ENCODE measurements around the gene C19orf81. TPM values are rescaled to one million over a fixed set of nuclear protein-coding genes. Genes with fewer than 3 reads are reported as not detected.
"Not testable (repeated sequence)": the region's sequence is repeated elsewhere in the genome, so short reads cannot be mapped to it uniquely, and the experiment has no call there.

The C19orf81 gene
- not detected for total RNA-seq

GRCh38 chr19:50649433-50650391, at the start of gene C19orf81:
C19orf81 (plus strand) TSS chr19:50649445; CDS start chr19:50649445, 0 bp downstream.
- H3K27ac Mint-ChIP-seq, result no peak within 1 kb of the TSS
- ATAC-seq (replicated peaks), result no peak
- peaks cover 3% of the 10 kb centered on the region for H3K9me3 Mint-ChIP-seq
- H3K4me3 Mint-ChIP-seq, result no peak within 1 kb of the TSS
- no peaks in the 10 kb centered on the region for H3K4me1 Mint-ChIP-seq
- H3K36me3 Mint-ChIP-seq (ENCODE audit: low read depth), result no peaks in the 10 kb centered on the region
- peaks cover 36% of the 10 kb centered on the region for H3K27me3 Mint-ChIP-seq

GRCh38 chr19:50601407-50602088, 47.7 kb upstream of the C19orf81 start:
- Mint-ChIP-seq H3K9me3 (no peaks in the 10 kb centered on the region), H3K36me3 (ENCODE audit: low read depth) (no peaks in the 10 kb centered on the region), H3K4me3 (no peak overlapping the region), H3K27ac (no peak overlapping the region), H3K4me1 (no peaks in the 10 kb centered on the region), H3K27me3 (peaks cover 38% of the 10 kb centered on the region)
- ATAC-seq (replicated peaks), result no peak

GRCh38 chr19:50602089-50602422, 47.2 kb upstream of the C19orf81 start:
- Mint-ChIP-seq H3K4me3 (no peak overlapping the region), H3K9me3 (no peaks in the 10 kb centered on the region), H3K4me1 (no peaks in the 10 kb centered on the region), H3K36me3 (ENCODE audit: low read depth) (no peaks in the 10 kb centered on the region), H3K27me3 (peaks cover 39% of the 10 kb centered on the region), H3K27ac (no peak overlapping the region)
- ATAC-seq (replicated peaks), result no peak

GRCh38 chr19:50602496-50602895, 46.7 kb upstream of the C19orf81 start:
- Mint-ChIP-seq H3K9me3 (peaks cover 3% of the 10 kb centered on the region), H3K27ac (no peak overlapping the region), H3K4me3 (no peak overlapping the region), H3K27me3 (peaks cover 44% of the 10 kb centered on the region), H3K4me1 (peaks cover 4% of the 10 kb centered on the region), H3K36me3 (ENCODE audit: low read depth) (no peaks in the 10 kb centered on the region)
- no peak for ATAC-seq (replicated peaks)

- Mint-ChIP-seq H3K9me3 (peaks cover 3% of the 10 kb centered on the region), H3K27me3 (peaks cover 46% of the 10 kb centered on the region), H3K27ac (no peak overlapping the region), H3K4me1 (peaks cover 4% of the 10 kb centered on the region), H3K36me3 (ENCODE audit: low read depth) (no peaks in the 10 kb centered on the region), H3K4me3 (no peak overlapping the region)
- no peak for ATAC-seq (replicated peaks)
These were observed 46.3 kb upstream of the C19orf81 start for GRCh38 chr19:50602935-50603334.

- H3K9me3 Mint-ChIP-seq; H3K4me3 Mint-ChIP-seq; H3K27ac Mint-ChIP-seq; H3K36me3 Mint-ChIP-seq (ENCODE audit: low read depth); H3K4me1 Mint-ChIP-seq: not testable (repeated sequence)
- H3K27me3 Mint-ChIP-seq, result peaks cover 44% of the 10 kb centered on the region
- peak; percentile 44 for ATAC-seq (replicated peaks)
These were observed 44.8 kb upstream of the C19orf81 start for GRCh38 chr19:50604264-50605073.

GRCh38 chr19:50606059-50606836, 43.0 kb upstream of the C19orf81 start:
- peak; percentile 54 for ATAC-seq (replicated peaks)
- Mint-ChIP-seq H3K27me3 (peaks cover 35% of the 10 kb centered on the region), H3K4me3 (peak overlapping the region; percentile 13)
- H3K9me3 Mint-ChIP-seq; H3K27ac Mint-ChIP-seq; H3K36me3 Mint-ChIP-seq (ENCODE audit: low read depth); H3K4me1 Mint-ChIP-seq: not testable (repeated sequence)

- peak overlapping the region; percentile 61 for H3K4me3 Mint-ChIP-seq
- H3K9me3 Mint-ChIP-seq, result peaks cover 7% of the 10 kb centered on the region
- ATAC-seq (replicated peaks), result no peak
- no peak overlapping the region for H3K27ac Mint-ChIP-seq
- H3K27me3 Mint-ChIP-seq, result peaks cover 25% of the 10 kb centered on the region
- peaks cover 9% of the 10 kb centered on the region for H3K4me1 Mint-ChIP-seq
- no peaks in the 10 kb centered on the region for H3K36me3 Mint-ChIP-seq (ENCODE audit: low read depth)
These were observed 41.9 kb upstream of the C19orf81 start for GRCh38 chr19:50607388-50607787.

- peak overlapping the region; percentile 61 for H3K4me3 Mint-ChIP-seq
- H3K4me1 Mint-ChIP-seq, result peaks cover 9% of the 10 kb centered on the region
- H3K27ac Mint-ChIP-seq, result no peak overlapping the region
- ATAC-seq (replicated peaks), result peak; percentile 85
- H3K9me3 Mint-ChIP-seq, result peaks cover 7% of the 10 kb centered on the region
- H3K36me3 Mint-ChIP-seq (ENCODE audit: low read depth), result no peaks in the 10 kb centered on the region
- H3K27me3 Mint-ChIP-seq, result peaks cover 18% of the 10 kb centered on the region
These were observed 41.1 kb upstream of the C19orf81 start for GRCh38 chr19:50607874-50608785.

GRCh38 chr19:50612504-50613404, 36.5 kb upstream of the C19orf81 start:
- H3K27ac Mint-ChIP-seq; ATAC-seq (replicated peaks); H3K9me3 Mint-ChIP-seq; H3K4me3 Mint-ChIP-seq; H3K4me1 Mint-ChIP-seq; H3K27me3 Mint-ChIP-seq; H3K36me3 Mint-ChIP-seq (ENCODE audit: low read depth): not testable (repeated sequence)

GRCh38 chr19:50618379-50618778, 30.9 kb upstream of the C19orf81 start:
- not testable (repeated sequence) for H3K36me3 Mint-ChIP-seq (ENCODE audit: low read depth); ATAC-seq (replicated peaks); H3K27me3 Mint-ChIP-seq; H3K4me3 Mint-ChIP-seq; H3K9me3 Mint-ChIP-seq; H3K27ac Mint-ChIP-seq; H3K4me1 Mint-ChIP-seq

- not testable (repeated sequence) for H3K27me3 Mint-ChIP-seq; ATAC-seq (replicated peaks); H3K36me3 Mint-ChIP-seq (ENCODE audit: low read depth); H3K9me3 Mint-ChIP-seq; H3K4me3 Mint-ChIP-seq; H3K27ac Mint-ChIP-seq; H3K4me1 Mint-ChIP-seq
These were observed 30.1 kb upstream of the C19orf81 start for GRCh38 chr19:50619184-50619583.
